Adrenal gland (tissue), 12 donors: ENCODE data around the gene USP22. TPM values are rescaled to one million over a fixed set of nuclear protein-coding genes. Genes with fewer than 3 reads are reported as not detected.

Experiments used
- DNase-seq, 7 donors: peaks; one replicate each; pipeline ENCODE4 v3.0.0-alpha.2; 2019 to 2020
- H3K27ac ChIP-seq, 5 donors: fragments of 200-600 bp; sonication (generic) in 4 of 5; 1 replicate in 3 of 5; 2 replicates in 2 of 5; pipeline versions ENCODE4 v1.5.1 to v1.8.0; 2016 to 2020; ENCODE audit warnings: mild to moderate bottlenecking in 1 of 5
- H3K27me3 ChIP-seq: fragments of 200-600 bp; 2 replicates; pipeline ENCODE4 v1.8.0; 2021
- H3K36me3 ChIP-seq, 2 donors: fragments of 200-600 bp; replicated peaks in 1 of 2; 1 replicate in 1 of 2; 2 replicates in 1 of 2; pipeline versions ENCODE4 v1.5.1 to v1.8.0; 2018 to 2022
- H3K4me1 ChIP-seq, 2 donors: fragments of 200-600 bp; replicated peaks in 1 of 2; 1 replicate in 1 of 2; 2 replicates in 1 of 2; pipeline versions ENCODE4 v1.5.1 to v1.8.0; 2018 to 2021
- H3K4me3 ChIP-seq, 4 donors: fragments of 200-600 bp; sonication (generic) in 3 of 4; one replicate each; pipeline ENCODE4 v1.5.1; 2016 to 2018
- H3K9me3 ChIP-seq, 3 donors: fragments of 200-600 bp; sonication (generic) in 1 of 3; replicated peaks in 1 of 3; 1 replicate in 2 of 3; 2 replicates in 1 of 3; pipeline versions ENCODE4 v1.5.1 to v1.8.0; 2016 to 2021
- POLR2A ChIP-seq, 2 donors: fragments of 450-650 bp; IDR thresholded peaks; one replicate each; pipeline ENCODE4 v1.6.1; 2017; ENCODE audit warnings: antibody characterized with exemption in 2 of 2, mild to moderate bottlenecking in 2 of 2, moderate library complexity in 1 of 2
- WGBS, 4 donors: extraction: QIAGEN DNeasy Blood & Tissue Kit in 2 of 4; methylation state at CpG; one replicate each; pipeline versions ENCODE4 v1.1.5 to v1.1.7; 2013 to 2017; 5-methylcytosine and 5-hydroxymethylcytosine counted together
- intact Hi-C, 2 donors: fragments of 100-400 bp; cut with DNase I; formaldehyde crosslinking; loops; one replicate each; pipeline versions ENCODE4 v1.14.1 to v1.15.0; 2022 to 2023
- polyA plus RNA-seq, 3 donors: library from polyadenylated mRNA; stranded (reverse); fragments of 200-250 nt in 2 of 3; fragments of 350-450 nt in 1 of 3; fragmentation: Illumina TruSeq in 1 of 3; extraction: RNeasy Lipid Tissue Mini Kit (QIAGEN cat#74804) in 1 of 3; gene quantifications; one replicate each; pipeline ENCODE4 v1.2.3, GENCODE V29; 2013 to 2014
- total RNA-seq, 9 donors: library from RNA; depleted of rRNA in 4 of 9; stranded (reverse); fragments of >200 nt in 4 of 9; fragments of 120-200 nt in 1 of 9; fragmentation: NEBNext Ultra II Directional in 1 of 9; extraction: Animal tissue kit (Norgen Biotek cat#: 25700) in 1 of 9; gene quantifications; one replicate each; pipeline versions ENCODE4 v1.1.0 to v1.2.4, GENCODE V29; 2013 to 2023
- TF ChIP-seq, protein P1 (sequence below), 6 experiments: fragments of 450-650 bp in 4 of 6; fragments of 200-600 bp in 2 of 6; sonication (generic) in 1 of 6; IDR thresholded peaks; 1 replicate in 5 of 6; 2 replicates in 1 of 6; pipeline versions ENCODE4 v1.5.1 to v1.8.0; 2016 to 2021; ENCODE audit warnings: antibody characterized with exemption in 6 of 6, mild to moderate bottlenecking in 2 of 6, moderate library complexity in 1 of 6
- donor health status: healthy with polysubstance abuse.
- donor health status: Bipolar disorder and iron deficiency.
- donor health status: DM: yes; HTN: yes; CAD: no.
- donor health status: DM: no; HTN: no; CAD: no.
- donor health status: DM: no; HTN: no; CAD: no.
- donor health status: DM: yes; HTN: yes; CAD: no.

USP22 gene
- total and polyA plus RNA-seq, 12 donors: 43.0 to 250 (median 223) TPM

DNA sequence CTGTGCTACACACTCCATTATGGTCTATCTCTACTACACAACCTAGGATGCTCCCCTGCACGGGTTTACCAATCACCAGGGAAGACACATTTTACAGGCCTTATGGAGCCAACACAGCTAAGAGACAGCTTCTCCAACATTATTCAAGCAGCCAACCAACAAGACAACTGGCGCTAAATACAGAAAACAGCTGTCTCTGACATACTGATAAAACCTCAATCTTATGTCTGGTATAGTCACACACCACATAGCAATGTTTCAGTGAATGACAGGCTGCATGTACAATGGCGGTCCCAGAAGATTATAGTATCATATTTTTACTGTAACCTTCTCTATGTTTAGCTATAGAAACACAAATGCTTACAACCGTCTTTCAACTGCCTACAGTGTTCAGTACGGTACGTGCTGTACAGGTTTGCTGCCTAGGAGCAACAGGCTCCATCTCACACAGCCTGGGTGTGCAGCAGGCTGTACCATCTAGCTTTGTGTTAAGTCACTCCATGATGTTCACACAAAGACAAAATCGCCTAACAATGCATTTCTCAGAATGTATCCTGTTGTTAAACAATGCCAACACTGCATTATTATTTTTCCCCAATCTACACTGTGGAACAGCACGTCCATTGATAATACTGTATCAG is 10.9 kb downstream of the USP22 start:
- intact Hi-C loops: no loop called here
- Histone ChIP-seq H3K4me1 (peaks cover 30 to 89% of the 10 kb centered on the region in 2 donors), H3K27ac (no peak overlapping the region), H3K36me3 (peaks cover 0 to 22% of the 10 kb centered on the region in 2 donors), H3K9me3 (no peaks in the 10 kb centered on the region), H3K27me3 (no peaks in the 10 kb centered on the region), H3K4me3 (no peak overlapping the region)
- peak in 1 of 7 donors; percentile 29 for DNase-seq
- WGBS, 4 donors: 68 to 80% (median 77%) methylated on average over 8 of the region's 8 CpGs
- TF ChIP-seq, protein P1, sequence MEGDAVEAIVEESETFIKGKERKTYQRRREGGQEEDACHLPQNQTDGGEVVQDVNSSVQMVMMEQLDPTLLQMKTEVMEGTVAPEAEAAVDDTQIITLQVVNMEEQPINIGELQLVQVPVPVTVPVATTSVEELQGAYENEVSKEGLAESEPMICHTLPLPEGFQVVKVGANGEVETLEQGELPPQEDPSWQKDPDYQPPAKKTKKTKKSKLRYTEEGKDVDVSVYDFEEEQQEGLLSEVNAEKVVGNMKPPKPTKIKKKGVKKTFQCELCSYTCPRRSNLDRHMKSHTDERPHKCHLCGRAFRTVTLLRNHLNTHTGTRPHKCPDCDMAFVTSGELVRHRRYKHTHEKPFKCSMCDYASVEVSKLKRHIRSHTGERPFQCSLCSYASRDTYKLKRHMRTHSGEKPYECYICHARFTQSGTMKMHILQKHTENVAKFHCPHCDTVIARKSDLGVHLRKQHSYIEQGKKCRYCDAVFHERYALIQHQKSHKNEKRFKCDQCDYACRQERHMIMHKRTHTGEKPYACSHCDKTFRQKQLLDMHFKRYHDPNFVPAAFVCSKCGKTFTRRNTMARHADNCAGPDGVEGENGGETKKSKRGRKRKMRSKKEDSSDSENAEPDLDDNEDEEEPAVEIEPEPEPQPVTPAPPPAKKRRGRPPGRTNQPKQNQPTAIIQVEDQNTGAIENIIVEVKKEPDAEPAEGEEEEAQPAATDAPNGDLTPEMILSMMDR (IDR thresholded peaks at IDR 0.05): no peak
- no peak for TF ChIP-seq POLR2A (IDR thresholded peaks at IDR 0.05)

DNA sequence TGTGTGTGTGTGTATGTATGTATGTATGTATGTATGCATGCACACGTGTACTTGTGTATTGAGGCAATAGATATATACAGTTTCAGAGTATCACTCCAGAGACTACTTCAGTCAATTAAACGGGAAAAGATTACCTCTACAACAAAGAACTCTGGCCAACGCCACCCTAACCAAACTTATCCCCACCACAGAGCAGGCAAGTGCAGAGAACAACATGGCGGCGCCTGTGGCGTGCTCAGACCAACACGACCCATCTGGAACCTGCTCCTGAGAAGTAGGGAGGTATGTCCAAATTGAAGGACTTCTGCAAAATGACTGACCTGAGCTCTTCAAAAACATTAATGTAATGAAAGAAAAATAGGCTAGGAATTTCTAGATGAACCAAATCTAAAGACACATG is 12.4 kb downstream of the USP22 start:
- intact Hi-C loops: no loop called here
- H3K4me1 ChIP-seq: peaks cover 27 to 82% of the 10 kb centered on the region in 2 donors
- H3K4me3 ChIP-seq: no peak overlapping the region
- TF ChIP-seq POLR2A (IDR thresholded peaks at IDR 0.05): no peak
- TF ChIP-seq, protein P1 (IDR thresholded peaks at IDR 0.05): no peak
- peak overlapping the region in 1 of 5 donors; percentile 53 for H3K27ac ChIP-seq
- no peaks in the 10 kb centered on the region for H3K27me3 ChIP-seq
- no peaks in the 10 kb centered on the region for H3K9me3 ChIP-seq
- H3K36me3 ChIP-seq: peaks cover 0 to 37% of the 10 kb centered on the region in 2 donors
- 83 to 87% (median 84%) methylated on average over 7 of the region's 7 CpGs for WGBS, 4 donors
- peak in 1 of 7 donors; percentile 39 for DNase-seq

DNA sequence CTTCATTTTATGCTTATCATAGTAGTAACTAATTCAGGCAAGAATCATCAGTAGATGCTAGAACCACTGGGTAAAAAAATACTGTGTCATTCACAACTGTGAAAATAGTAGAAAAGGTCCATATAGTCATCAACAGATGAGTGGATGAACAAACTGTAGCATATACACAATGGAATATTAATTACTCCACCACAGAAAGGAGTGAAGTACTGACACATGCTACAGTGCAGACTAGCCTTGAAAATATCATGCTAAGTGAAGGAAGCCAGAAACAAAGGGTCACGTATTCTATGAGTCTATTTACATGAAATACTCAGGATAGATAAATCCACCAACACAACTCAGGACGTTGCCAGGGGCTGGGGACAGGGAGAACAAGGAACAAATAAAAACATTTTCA is 13.3 kb downstream of the USP22 start:
- Histone ChIP-seq H3K9me3 (no peaks in the 10 kb centered on the region), H3K4me3 (no peak overlapping the region), H3K27ac (peak overlapping the region in 3 of 5 donors; percentile 38 to 53 (median 40)), H3K4me1 (peaks cover 19 to 74% of the 10 kb centered on the region in 2 donors), H3K27me3 (no peaks in the 10 kb centered on the region), H3K36me3 (peaks cover 0 to 39% of the 10 kb centered on the region in 2 donors)
- TF ChIP-seq, protein P1 (IDR thresholded peaks at IDR 0.05): no peak
- no peak for TF ChIP-seq POLR2A (IDR thresholded peaks at IDR 0.05)
- peak in 1 of 7 donors; percentile 52 for DNase-seq
- intact Hi-C loops: loop anchor here in 1 of 2 donors (10.0 kb wide), 1 partner anchor 185 kb away; the partner anchor contains the start of gene TMEM11
- WGBS, 4 donors: 10 to 24% (median 14%) methylated on average over 2 of the region's 2 CpGs

DNA sequence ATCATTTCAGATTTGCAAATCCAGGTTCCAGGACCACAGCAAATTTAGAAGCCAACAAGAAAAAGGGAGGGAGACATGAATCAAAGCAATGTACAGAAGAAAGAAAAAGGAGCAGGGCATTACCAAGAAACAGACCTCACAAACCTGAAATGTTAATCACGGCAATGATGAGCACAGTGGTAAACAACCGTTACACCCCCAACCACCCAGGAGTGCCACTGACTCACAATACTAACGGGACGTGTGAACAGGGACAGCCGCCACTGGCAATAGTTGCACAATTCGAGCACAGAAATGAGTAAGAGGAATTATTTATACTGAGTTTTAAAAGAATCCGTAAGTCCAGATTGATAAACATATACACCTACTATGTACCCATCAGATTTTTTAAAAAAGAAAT is 13.8 kb downstream of the USP22 start:
- TF ChIP-seq, protein P1 (IDR thresholded peaks at IDR 0.05): no peak
- no peak for TF ChIP-seq POLR2A (IDR thresholded peaks at IDR 0.05)
- intact Hi-C loops: loop anchor here in 1 of 2 donors (10.0 kb wide), 1 partner anchor 186 kb away; the partner anchor contains the start of gene TMEM11
- no peak overlapping the region for H3K4me3 ChIP-seq
- H3K9me3 ChIP-seq: no peaks in the 10 kb centered on the region
- H3K4me1 ChIP-seq: peaks cover 14 to 69% of the 10 kb centered on the region in 2 donors
- WGBS, 4 donors: 20 to 24% (median 24%) methylated on average over 7 of the region's 7 CpGs
- H3K27me3 ChIP-seq: no peaks in the 10 kb centered on the region
- H3K36me3 ChIP-seq: peaks cover 0 to 39% of the 10 kb centered on the region in 2 donors
- H3K27ac ChIP-seq: peak overlapping the region in 4 of 5 donors; percentile 38 to 57 (median 46)
- peak in 6 of 7 donors; percentile 73 to 86 (median 83) for DNase-seq
